GM19193 (cell line): Measurements from ENCODE around the gene POLR2I.

ENCODE experiments used
- POLR2A ChIP-seq: IDR thresholded peaks from 4 replicates; pipeline ENCODE4 v1.6.1; 2011; ENCODE audit not compliant: insufficient read depth, insufficient read length; ENCODE audit errors: extremely low read depth

Gene POLR2I

GRCh38 chr19:36113425-36113824 lies 1.2 kb downstream of the POLR2I start:
- TF ChIP-seq POLR2A: no peak

GRCh38 chr19:36112678-36113077 lies 2.0 kb downstream of the POLR2I start:
- TF ChIP-seq POLR2A: no peak

GRCh38 chr19:36111200-36111539 lies 3.5 kb downstream of the POLR2I start:
- TF ChIP-seq POLR2A: no peak

- no peak for TF ChIP-seq POLR2A
Measured at GRCh38 chr19:36110487-36111199, 4.0 kb downstream of the POLR2I start, which contains the start of gene OVOL3. OVOL3 (plus strand) TSS chr19:36111143; CDS start chr19:36111203, 60 bp downstream.

- TF ChIP-seq POLR2A: no peak
Measured at GRCh38 chr19:36108684-36109083, 6.0 kb downstream of the POLR2I start.

- TF ChIP-seq POLR2A: no peak
Measured at GRCh38 chr19:36106991-36107390, 7.7 kb downstream of the POLR2I start.

GRCh38 chr19:36106441-36106840 lies 8.2 kb downstream of the POLR2I start:
- no peak for TF ChIP-seq POLR2A

- no peak for TF ChIP-seq POLR2A
Measured at GRCh38 chr19:36103842-36104552, 10.7 kb downstream of the POLR2I start.

- TF ChIP-seq POLR2A: no peak
Measured at GRCh38 chr19:36103040-36103626, 11.5 kb downstream of the POLR2I start.

GRCh38 chr19:36101550-36102327 lies 12.9 kb downstream of the POLR2I start:
- no peak for TF ChIP-seq POLR2A

- no peak for TF ChIP-seq POLR2A
Measured at GRCh38 chr19:36100476-36100875, 14.2 kb downstream of the POLR2I start.

- TF ChIP-seq POLR2A: no peak
Measured at GRCh38 chr19:36099166-36099785, 15.4 kb downstream of the POLR2I start.

GRCh38 chr19:36097036-36097435 lies 17.6 kb downstream of the POLR2I start:
- no peak for TF ChIP-seq POLR2A

GRCh38 chr19:36093687-36094086 lies 21.0 kb downstream of the POLR2I start:
- no peak for TF ChIP-seq POLR2A
